GM12873 (cell line): ENCODE measurements around the gene SNTG2.

Experiments
- CTCF ChIP-seq: IDR thresholded peaks from 2 replicates; pipeline ENCODE4 v1.5.1; 2012; ENCODE audit warnings: low read depth, mild to moderate bottlenecking, moderate library complexity, low read length, control low read depth; ENCODE audit not compliant: insufficient read depth; ENCODE audit errors: missing control alignments

Gene SNTG2

DNA sequence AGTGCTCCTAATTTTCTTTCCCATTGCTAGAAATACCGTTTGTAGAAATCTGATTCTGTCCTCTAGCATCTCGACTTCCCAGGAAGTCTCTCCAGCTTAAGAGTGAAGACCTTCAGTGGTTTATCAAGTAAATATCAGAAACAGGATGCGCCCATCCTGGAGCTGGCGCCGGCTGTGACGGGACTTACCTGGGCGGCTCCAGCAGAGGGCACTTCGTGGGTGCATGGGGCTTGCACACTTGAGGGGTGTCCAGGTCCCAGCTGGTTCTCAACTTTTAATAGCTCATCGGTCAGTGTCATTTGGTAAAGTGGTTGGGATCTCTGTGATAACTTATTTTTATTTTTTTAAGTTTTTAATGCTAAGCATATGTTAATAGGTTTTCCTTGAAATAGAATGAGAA lies 295.6 kb downstream of the SNTG2 start:
- no peak for TF ChIP-seq CTCF

GRCh38 chr2:1246991-1247390 lies 296.3 kb downstream of the SNTG2 start:
- no peak for TF ChIP-seq CTCF

GRCh38 chr2:1248187-1248586 lies 297.5 kb downstream of the SNTG2 start:
- TF ChIP-seq CTCF = no peak

DNA sequence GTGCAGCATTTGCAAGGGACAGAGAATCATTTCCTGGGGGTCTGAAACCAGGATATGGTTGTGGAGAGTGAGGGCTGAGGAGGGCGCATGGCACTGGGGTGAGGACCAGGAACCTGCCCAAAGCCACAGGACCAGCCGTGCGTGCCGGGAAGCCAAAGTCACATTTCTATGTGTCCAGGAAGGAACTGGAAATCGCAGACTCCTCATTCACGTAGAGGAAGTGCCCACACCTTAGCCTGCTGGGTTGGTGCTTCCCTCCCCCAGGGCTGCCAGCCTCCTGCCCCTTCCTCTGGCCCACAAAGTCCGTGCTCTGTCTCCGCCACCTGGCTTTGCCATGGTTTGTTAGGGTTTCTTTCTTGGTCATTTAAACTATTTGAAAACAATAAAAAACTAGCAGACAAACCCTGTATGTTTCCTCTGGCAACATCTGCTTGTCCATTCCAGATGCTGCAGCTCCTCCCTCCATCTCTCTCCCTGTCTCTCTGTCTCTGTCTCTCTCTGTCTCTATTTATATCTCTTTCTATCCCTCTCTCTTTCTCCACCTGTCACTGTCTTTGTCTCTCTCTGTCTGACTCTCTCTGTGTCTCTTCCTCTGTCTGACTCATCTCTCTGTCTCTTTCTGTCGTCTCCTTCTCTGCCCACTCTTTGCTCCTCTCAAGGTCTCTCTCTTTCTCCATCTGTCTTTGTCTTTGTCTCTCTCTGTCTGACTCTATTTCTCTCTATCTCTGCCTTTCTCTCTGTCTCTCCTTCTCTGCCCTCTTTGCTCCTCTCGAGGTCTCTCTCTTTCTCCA lies 299.4 kb downstream of the SNTG2 start:
- no peak for TF ChIP-seq CTCF

GRCh38 chr2:1251520-1251919 lies 300.9 kb downstream of the SNTG2 start:
- TF ChIP-seq CTCF = no peak

GRCh38 chr2:1253629-1254028 lies 303.0 kb downstream of the SNTG2 start:
- TF ChIP-seq CTCF = no peak

DNA sequence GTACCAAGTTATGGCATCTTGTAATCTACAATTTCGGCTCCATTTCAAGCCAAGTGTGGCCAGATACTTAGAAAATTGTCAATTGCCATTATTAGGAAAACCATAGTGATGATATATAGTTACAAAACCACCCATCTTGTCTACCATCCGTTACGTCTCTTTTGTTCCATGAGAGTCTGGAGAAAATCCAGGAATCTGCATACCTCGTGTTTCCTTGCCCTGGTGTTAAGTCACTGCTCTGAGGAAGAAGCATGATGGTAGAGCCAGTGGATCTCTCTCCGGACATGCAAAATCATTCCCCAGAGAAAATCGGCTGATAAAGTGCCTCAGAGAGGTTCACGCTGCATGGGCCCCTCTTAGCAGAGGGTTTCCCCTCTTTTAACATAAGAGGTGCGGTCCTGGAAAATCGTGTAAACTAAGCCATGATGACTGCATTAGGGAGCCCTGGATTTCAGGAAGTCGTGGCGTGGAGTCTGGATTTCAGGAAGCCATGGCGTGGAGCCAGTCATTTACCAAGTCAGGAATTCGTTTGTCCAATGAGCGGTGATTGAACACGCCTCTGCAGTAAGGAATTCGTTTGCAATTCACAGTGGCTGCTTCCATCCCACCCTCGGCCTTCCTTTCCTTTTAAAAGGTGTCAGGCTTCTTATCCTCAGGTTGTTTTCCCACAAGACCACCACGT lies 304.2 kb downstream of the SNTG2 start:
- TF ChIP-seq CTCF = no peak
